Mucosa of stomach (tissue), 1 donor: ENCODE data around the gene PNLDC1.

Experiments used
- H3K27me3 ChIP-seq: one replicate; pipeline ENCODE4 v1.7.0; 2013; ENCODE audit warnings: mild to moderate bottlenecking, low read length; ENCODE audit not compliant: control insufficient read depth, insufficient read depth
- H3K36me3 ChIP-seq: one replicate; pipeline ENCODE4 v1.7.0; 2013; ENCODE audit warnings: low read length; ENCODE audit not compliant: control insufficient read depth, insufficient read depth
- H3K4me1 ChIP-seq: one replicate; pipeline ENCODE4 v1.7.0; 2013; ENCODE audit warnings: mild to moderate bottlenecking, low read length; ENCODE audit not compliant: control insufficient read depth, insufficient read depth
- H3K4me3 ChIP-seq: one replicate; pipeline ENCODE4 v1.7.0; 2013; ENCODE audit warnings: low read length
- H3K9ac ChIP-seq: one replicate; pipeline ENCODE4 v1.7.0; 2013; ENCODE audit warnings: mild to moderate bottlenecking, low read length, moderate library complexity
- H3K9me3 ChIP-seq: one replicate; pipeline ENCODE4 v1.7.0; 2013; ENCODE audit warnings: mild to moderate bottlenecking, low read length, moderate library complexity; ENCODE audit not compliant: control insufficient read depth
- donor health status: Pancreatic carcinoma.

Gene PNLDC1

GRCh38 chr6:159800141-159800865 is at the start of gene PNLDC1:
Gene PNLDC1, plus strand, starts transcription at chr6:159800276. Its CDS starts 32 bp downstream, at chr6:159800308.
- H3K27me3 ChIP-seq = no peaks in the 10 kb centered on the region
- H3K36me3 ChIP-seq = peaks cover 4% of the 10 kb centered on the region
- no peaks in the 10 kb centered on the region for H3K9me3 ChIP-seq
- no peaks in the 10 kb centered on the region for H3K4me1 ChIP-seq
- no peak within 1 kb of the TSS for H3K9ac ChIP-seq
- no peak within 1 kb of the TSS for H3K4me3 ChIP-seq

- H3K36me3 ChIP-seq = no peaks in the 10 kb centered on the region
- no peaks in the 10 kb centered on the region for H3K9me3 ChIP-seq
- no peak overlapping the region for H3K9ac ChIP-seq
- H3K4me1 ChIP-seq = no peaks in the 10 kb centered on the region
- H3K27me3 ChIP-seq = no peaks in the 10 kb centered on the region
- H3K4me3 ChIP-seq = no peak overlapping the region
Measured at GRCh38 chr6:159751448-159751847, 48.6 kb upstream of the PNLDC1 start.

GRCh38 chr6:159753081-159753872 is 46.8 kb upstream of the PNLDC1 start:
- Histone ChIP-seq H3K36me3 (no peaks in the 10 kb centered on the region), H3K9ac (no peak overlapping the region), H3K4me3 (no peak overlapping the region), H3K9me3 (no peaks in the 10 kb centered on the region), H3K27me3 (no peaks in the 10 kb centered on the region), H3K4me1 (no peaks in the 10 kb centered on the region)

- H3K9me3 ChIP-seq = no peaks in the 10 kb centered on the region
- no peak overlapping the region for H3K9ac ChIP-seq
- H3K4me1 ChIP-seq = no peaks in the 10 kb centered on the region
- no peaks in the 10 kb centered on the region for H3K27me3 ChIP-seq
- no peak overlapping the region for H3K4me3 ChIP-seq
- no peaks in the 10 kb centered on the region for H3K36me3 ChIP-seq
Measured at GRCh38 chr6:159754401-159754800, 45.7 kb upstream of the PNLDC1 start.

GRCh38 chr6:159754959-159755914 is 44.8 kb upstream of the PNLDC1 start:
- H3K27me3 ChIP-seq = no peaks in the 10 kb centered on the region
- no peaks in the 10 kb centered on the region for H3K4me1 ChIP-seq
- H3K36me3 ChIP-seq = no peaks in the 10 kb centered on the region
- H3K9me3 ChIP-seq = no peaks in the 10 kb centered on the region
- no peak overlapping the region for H3K4me3 ChIP-seq
- no peak overlapping the region for H3K9ac ChIP-seq

GRCh38 chr6:159756508-159756907 is 43.6 kb upstream of the PNLDC1 start:
- H3K4me3 ChIP-seq = no peak overlapping the region
- H3K27me3 ChIP-seq = no peaks in the 10 kb centered on the region
- H3K9ac ChIP-seq = no peak overlapping the region
- H3K9me3 ChIP-seq = no peaks in the 10 kb centered on the region
- H3K4me1 ChIP-seq = peaks cover 10% of the 10 kb centered on the region
- no peaks in the 10 kb centered on the region for H3K36me3 ChIP-seq

GRCh38 chr6:159758031-159759001 is 41.8 kb upstream of the PNLDC1 start:
- no peaks in the 10 kb centered on the region for H3K9me3 ChIP-seq
- no peaks in the 10 kb centered on the region for H3K27me3 ChIP-seq
- H3K4me1 ChIP-seq = peaks cover 16% of the 10 kb centered on the region
- H3K36me3 ChIP-seq = no peaks in the 10 kb centered on the region
- H3K4me3 ChIP-seq = no peak overlapping the region
- no peak overlapping the region for H3K9ac ChIP-seq

GRCh38 chr6:159759645-159760044 is 40.4 kb upstream of the PNLDC1 start:
- H3K9ac ChIP-seq = no peak overlapping the region
- H3K4me1 ChIP-seq = peaks cover 17% of the 10 kb centered on the region
- no peaks in the 10 kb centered on the region for H3K36me3 ChIP-seq
- H3K27me3 ChIP-seq = no peaks in the 10 kb centered on the region
- no peak overlapping the region for H3K4me3 ChIP-seq
- no peaks in the 10 kb centered on the region for H3K9me3 ChIP-seq

GRCh38 chr6:159760602-159761057 is 39.4 kb upstream of the PNLDC1 start:
- peaks cover 17% of the 10 kb centered on the region for H3K4me1 ChIP-seq
- H3K9ac ChIP-seq = no peak overlapping the region
- H3K9me3 ChIP-seq = no peaks in the 10 kb centered on the region
- H3K36me3 ChIP-seq = no peaks in the 10 kb centered on the region
- peak overlapping the region; percentile 78 for H3K4me3 ChIP-seq
- H3K27me3 ChIP-seq = no peaks in the 10 kb centered on the region

- Histone ChIP-seq H3K36me3 (no peaks in the 10 kb centered on the region), H3K4me1 (peaks cover 17% of the 10 kb centered on the region), H3K9me3 (no peaks in the 10 kb centered on the region), H3K9ac (peak overlapping the region; percentile 99), H3K27me3 (no peaks in the 10 kb centered on the region), H3K4me3 (peak overlapping the region; percentile 78)
Measured at GRCh38 chr6:159761129-159761872, 38.8 kb upstream of the PNLDC1 start.
